Measurements from ENCODE around the gene MGA.

- no peak for TF ChIP-seq CTCF (IDR thresholded peaks at IDR 0.05)
- no peak for TF ChIP-seq POLR2A (IDR thresholded peaks at IDR 0.05)
- no peak for TF ChIP-seq POLR2AphosphoS5 (IDR thresholded peaks at IDR 0.05)
These were observed 66.9 kb downstream of the MGA start for GRCh38 chr15:41727143-41727542.

Data from stomach (tissue), 4 donors.